Activated naive CD8-positive, alpha-beta T cell (primary cell): Measurements from ENCODE around the gene DACT2.

ENCODE experiments used
- H3K27ac Mint-ChIP-seq: one replicate; pipeline ENCODE4 v1.8.0; 2021; ENCODE audit warnings: mixed read lengths
- H3K27me3 Mint-ChIP-seq: one replicate; pipeline ENCODE4 v1.8.0; 2021; ENCODE audit warnings: mixed read lengths
- H3K36me3 Mint-ChIP-seq: one replicate; pipeline ENCODE4 v1.8.0; 2021; ENCODE audit warnings: mixed read lengths
- H3K4me1 Mint-ChIP-seq: one replicate; pipeline ENCODE4 v1.8.0; 2021; ENCODE audit warnings: low read depth, mixed read lengths
- H3K4me3 Mint-ChIP-seq: one replicate; pipeline ENCODE4 v1.8.0; 2021; ENCODE audit warnings: mild to moderate bottlenecking, mixed read lengths
- H3K9me3 Mint-ChIP-seq: one replicate; pipeline ENCODE4 v1.8.0; 2021; ENCODE audit warnings: low read depth, mixed read lengths

DACT2 gene

GRCh38 chr6:168341280-168341900 lies 21.8 kb upstream of the DACT2 start:
- H3K27ac Mint-ChIP-seq, result no peak overlapping the region
- no peaks in the 10 kb centered on the region for H3K36me3 Mint-ChIP-seq
- no peak overlapping the region for H3K4me3 Mint-ChIP-seq
- H3K9me3 Mint-ChIP-seq, result no peaks in the 10 kb centered on the region
- H3K27me3 Mint-ChIP-seq, result peaks cover 7% of the 10 kb centered on the region
- H3K4me1 Mint-ChIP-seq, result no peaks in the 10 kb centered on the region

DNA sequence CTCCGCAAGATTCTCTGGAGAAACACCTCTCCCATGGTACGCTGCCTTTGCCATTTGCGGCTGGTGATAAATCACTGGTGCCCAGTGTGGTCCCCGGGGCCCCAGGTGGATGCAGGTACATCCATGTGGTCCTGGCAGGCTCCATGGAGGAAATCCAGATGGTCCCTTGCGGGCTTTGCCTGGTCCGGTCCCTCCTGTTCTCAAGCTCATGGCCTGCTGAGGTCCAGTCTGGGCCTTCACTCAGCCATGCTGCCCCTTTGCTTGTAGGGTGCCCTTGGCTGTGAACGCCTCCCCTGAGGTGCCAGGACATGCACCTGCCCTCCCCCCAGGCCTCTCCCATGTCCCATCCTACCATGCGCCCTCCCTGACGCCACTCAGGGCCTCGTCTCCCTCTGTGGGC lies 21.2 kb upstream of the DACT2 start:
- Mint-ChIP-seq H3K27me3 (peaks cover 7% of the 10 kb centered on the region), H3K4me1 (no peaks in the 10 kb centered on the region), H3K9me3 (no peaks in the 10 kb centered on the region), H3K4me3 (no peak overlapping the region), H3K27ac (no peak overlapping the region), H3K36me3 (no peaks in the 10 kb centered on the region)

DNA sequence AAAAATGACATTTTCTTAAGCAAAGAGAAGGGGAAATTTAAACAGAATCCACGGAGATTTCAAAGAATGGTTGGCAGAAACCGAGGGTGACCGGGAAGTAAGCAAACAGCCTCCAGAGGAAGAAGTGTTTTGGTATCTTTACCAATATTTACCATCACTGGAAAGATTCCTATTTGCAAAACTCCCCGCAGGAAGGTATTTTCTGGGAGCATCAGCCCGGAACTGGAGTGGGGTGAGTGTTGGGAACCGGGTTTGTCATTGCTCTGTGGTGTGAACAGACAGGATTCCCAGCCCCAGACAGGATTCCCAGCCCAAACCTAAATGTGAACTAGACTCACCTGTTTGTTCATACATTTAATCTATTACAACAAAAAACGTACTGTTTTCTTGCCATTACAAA lies 19.2 kb upstream of the DACT2 start:
- no peaks in the 10 kb centered on the region for H3K36me3 Mint-ChIP-seq
- no peaks in the 10 kb centered on the region for H3K4me1 Mint-ChIP-seq
- H3K4me3 Mint-ChIP-seq, result no peak overlapping the region
- no peaks in the 10 kb centered on the region for H3K9me3 Mint-ChIP-seq
- no peak overlapping the region for H3K27ac Mint-ChIP-seq
- H3K27me3 Mint-ChIP-seq, result peaks cover 2% of the 10 kb centered on the region

GRCh38 chr6:168336967-168337366 lies 17.4 kb upstream of the DACT2 start:
- Mint-ChIP-seq H3K27ac (no peak overlapping the region), H3K36me3 (no peaks in the 10 kb centered on the region), H3K4me1 (no peaks in the 10 kb centered on the region), H3K27me3 (peaks cover 7% of the 10 kb centered on the region), H3K4me3 (no peak overlapping the region), H3K9me3 (no peaks in the 10 kb centered on the region)

DNA sequence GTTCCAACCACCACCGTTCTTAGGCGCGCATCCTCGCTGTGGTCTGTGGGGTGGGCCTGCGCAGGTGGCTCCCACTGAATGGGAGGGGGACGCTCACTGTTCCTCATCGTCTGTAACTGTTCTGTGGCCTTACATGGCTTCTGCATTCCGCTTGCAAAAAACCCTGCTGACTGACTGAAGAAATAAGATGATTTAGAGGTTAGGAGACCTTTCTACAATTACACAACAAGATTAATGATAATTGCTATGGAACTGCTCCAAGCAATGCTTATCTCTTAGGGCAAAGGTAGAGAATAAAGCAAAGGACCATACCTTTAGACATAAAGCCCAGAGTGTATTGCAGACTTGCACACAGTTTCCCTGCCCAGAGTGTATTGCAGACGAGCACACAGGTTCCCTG lies 14.4 kb upstream of the DACT2 start:
- Mint-ChIP-seq H3K4me3 (no peak overlapping the region), H3K4me1 (no peaks in the 10 kb centered on the region), H3K27ac (no peak overlapping the region), H3K9me3 (no peaks in the 10 kb centered on the region), H3K27me3 (peaks cover 24% of the 10 kb centered on the region), H3K36me3 (no peaks in the 10 kb centered on the region)

DNA sequence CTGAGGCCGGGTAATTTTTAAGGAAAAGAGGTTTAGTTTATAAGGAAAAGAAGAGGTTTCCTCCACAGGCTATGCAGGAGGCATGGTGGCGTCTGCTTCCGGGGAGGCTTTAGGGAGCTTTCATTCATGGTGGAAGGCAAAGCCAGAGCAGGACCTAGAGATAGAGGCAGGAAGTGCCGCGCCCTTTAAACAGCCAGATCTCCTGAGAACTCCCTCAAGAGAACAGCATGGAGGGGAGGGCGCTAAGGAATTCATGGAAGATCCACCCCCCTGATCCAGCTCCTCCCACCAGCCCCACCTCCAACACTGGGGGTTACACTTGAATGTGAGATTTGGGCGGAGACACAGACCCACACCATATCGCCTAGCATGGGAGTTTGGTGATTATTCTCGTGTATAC lies 13.9 kb upstream of the DACT2 start:
- no peaks in the 10 kb centered on the region for H3K9me3 Mint-ChIP-seq
- no peaks in the 10 kb centered on the region for H3K36me3 Mint-ChIP-seq
- peaks cover 24% of the 10 kb centered on the region for H3K27me3 Mint-ChIP-seq
- no peaks in the 10 kb centered on the region for H3K4me1 Mint-ChIP-seq
- H3K27ac Mint-ChIP-seq, result no peak overlapping the region
- H3K4me3 Mint-ChIP-seq, result no peak overlapping the region

DNA sequence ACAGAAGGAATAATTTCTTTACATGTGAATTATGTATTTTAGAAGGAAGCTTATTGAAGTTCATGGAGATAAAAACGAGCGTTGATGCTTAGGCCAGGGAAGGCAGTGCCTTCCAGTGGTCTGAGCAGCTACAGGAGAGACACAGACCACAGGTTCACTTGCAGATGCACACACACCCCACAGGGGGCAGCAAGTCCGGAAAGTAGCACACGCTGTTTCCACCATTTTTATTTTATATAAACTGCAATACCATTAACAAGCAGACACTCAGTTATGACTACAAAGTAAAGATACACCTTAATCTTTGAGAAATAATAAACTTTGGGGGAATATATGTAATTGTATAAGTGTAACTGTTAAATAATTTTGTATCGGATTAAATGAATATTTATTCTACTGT lies 13.5 kb upstream of the DACT2 start:
- peaks cover 24% of the 10 kb centered on the region for H3K27me3 Mint-ChIP-seq
- no peak overlapping the region for H3K27ac Mint-ChIP-seq
- H3K9me3 Mint-ChIP-seq, result no peaks in the 10 kb centered on the region
- no peak overlapping the region for H3K4me3 Mint-ChIP-seq
- H3K4me1 Mint-ChIP-seq, result no peaks in the 10 kb centered on the region
- no peaks in the 10 kb centered on the region for H3K36me3 Mint-ChIP-seq

DNA sequence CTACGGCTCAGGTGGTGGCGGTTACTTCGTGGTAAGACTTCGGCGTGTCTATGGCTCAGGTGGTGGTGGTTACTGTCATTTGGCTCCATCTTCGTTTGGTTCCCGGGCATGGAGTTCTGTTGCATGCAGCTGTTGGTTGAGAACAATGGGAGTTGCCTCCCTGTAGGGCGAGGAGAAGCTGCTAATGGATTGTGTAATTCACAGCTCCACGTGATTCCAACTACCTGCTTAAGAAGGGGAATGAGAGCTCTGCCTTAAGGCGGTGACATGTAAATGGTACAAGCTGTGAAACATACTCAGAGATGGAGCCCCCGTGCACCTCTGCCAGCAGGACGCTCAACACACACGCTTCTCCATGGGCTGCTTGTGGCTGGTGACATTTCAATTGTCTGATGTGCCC lies 12.4 kb upstream of the DACT2 start:
- H3K4me1 Mint-ChIP-seq, result no peaks in the 10 kb centered on the region
- no peak overlapping the region for H3K4me3 Mint-ChIP-seq
- H3K36me3 Mint-ChIP-seq, result no peaks in the 10 kb centered on the region
- H3K9me3 Mint-ChIP-seq, result no peaks in the 10 kb centered on the region
- peaks cover 26% of the 10 kb centered on the region for H3K27me3 Mint-ChIP-seq
- H3K27ac Mint-ChIP-seq, result no peak overlapping the region

DNA sequence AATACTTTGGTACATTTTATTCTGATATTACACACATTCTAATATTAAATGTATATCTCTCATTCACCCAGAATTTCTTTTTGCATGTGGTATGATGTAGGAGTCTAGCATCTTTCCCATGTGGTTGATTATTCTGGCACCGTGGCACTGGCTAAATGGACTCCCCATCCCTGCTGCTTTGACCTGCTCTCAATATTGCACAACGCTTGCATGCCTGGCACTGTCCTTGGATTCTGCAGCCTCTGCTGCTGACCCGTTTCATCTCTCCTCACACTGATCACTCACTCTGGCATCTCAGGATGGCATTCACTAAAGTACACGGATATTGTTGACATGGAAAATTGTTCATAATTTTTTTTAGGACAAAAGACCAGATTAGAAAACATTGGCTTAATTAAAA lies 11.5 kb upstream of the DACT2 start:
- no peaks in the 10 kb centered on the region for H3K36me3 Mint-ChIP-seq
- no peaks in the 10 kb centered on the region for H3K4me1 Mint-ChIP-seq
- no peak overlapping the region for H3K4me3 Mint-ChIP-seq
- H3K9me3 Mint-ChIP-seq, result no peaks in the 10 kb centered on the region
- H3K27me3 Mint-ChIP-seq, result peaks cover 28% of the 10 kb centered on the region
- H3K27ac Mint-ChIP-seq, result no peak overlapping the region

DNA sequence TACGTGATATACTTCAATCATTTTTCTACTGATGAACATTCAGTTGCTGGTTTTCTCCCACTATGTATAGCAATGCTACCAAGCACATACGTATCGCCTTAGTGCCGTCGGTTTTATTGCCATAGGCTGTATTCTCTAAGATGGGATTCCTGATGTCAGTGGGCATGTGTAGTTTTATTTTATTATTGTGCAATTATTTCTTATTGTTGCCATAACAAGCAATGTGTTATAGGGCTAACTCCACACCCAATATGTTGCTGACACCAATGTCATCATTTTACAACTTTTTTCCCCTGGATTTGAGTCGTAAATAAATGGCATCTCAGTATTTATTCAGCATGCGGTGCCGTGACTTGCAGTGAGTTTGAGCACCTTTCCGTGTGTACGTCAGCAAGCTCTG lies 10.8 kb upstream of the DACT2 start:
- no peaks in the 10 kb centered on the region for H3K4me1 Mint-ChIP-seq
- peaks cover 34% of the 10 kb centered on the region for H3K27me3 Mint-ChIP-seq
- H3K27ac Mint-ChIP-seq, result no peak overlapping the region
- H3K4me3 Mint-ChIP-seq, result no peak overlapping the region
- no peaks in the 10 kb centered on the region for H3K36me3 Mint-ChIP-seq
- H3K9me3 Mint-ChIP-seq, result no peaks in the 10 kb centered on the region

DNA sequence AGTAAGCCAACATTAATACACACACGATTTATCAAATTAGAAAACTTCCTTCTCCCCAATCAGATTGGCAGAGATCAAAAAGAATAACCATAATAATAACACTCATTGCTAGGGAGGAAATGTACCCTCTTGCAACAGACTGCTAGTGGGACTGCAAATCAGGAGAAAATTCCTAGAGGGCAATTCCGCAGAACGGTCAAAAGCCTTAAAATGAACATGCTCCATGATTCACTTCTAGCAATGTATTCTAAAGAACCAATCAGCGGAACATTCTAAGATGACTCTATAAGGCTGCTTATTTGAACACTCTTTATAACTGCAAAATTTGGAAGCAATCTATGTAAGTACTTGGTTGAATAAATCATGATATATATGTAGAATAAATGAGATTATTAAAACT lies 8.5 kb upstream of the DACT2 start:
- no peak overlapping the region for H3K27ac Mint-ChIP-seq
- H3K4me1 Mint-ChIP-seq, result no peaks in the 10 kb centered on the region
- no peak overlapping the region for H3K4me3 Mint-ChIP-seq
- no peaks in the 10 kb centered on the region for H3K36me3 Mint-ChIP-seq
- H3K27me3 Mint-ChIP-seq, result peaks cover 37% of the 10 kb centered on the region
- no peaks in the 10 kb centered on the region for H3K9me3 Mint-ChIP-seq

GRCh38 chr6:168326294-168327261 lies 7.0 kb upstream of the DACT2 start:
- H3K4me3 Mint-ChIP-seq, result no peak overlapping the region
- H3K27me3 Mint-ChIP-seq, result peaks cover 33% of the 10 kb centered on the region
- no peaks in the 10 kb centered on the region for H3K36me3 Mint-ChIP-seq
- no peak overlapping the region for H3K27ac Mint-ChIP-seq
- H3K4me1 Mint-ChIP-seq, result no peaks in the 10 kb centered on the region
- H3K9me3 Mint-ChIP-seq, result no peaks in the 10 kb centered on the region

DNA sequence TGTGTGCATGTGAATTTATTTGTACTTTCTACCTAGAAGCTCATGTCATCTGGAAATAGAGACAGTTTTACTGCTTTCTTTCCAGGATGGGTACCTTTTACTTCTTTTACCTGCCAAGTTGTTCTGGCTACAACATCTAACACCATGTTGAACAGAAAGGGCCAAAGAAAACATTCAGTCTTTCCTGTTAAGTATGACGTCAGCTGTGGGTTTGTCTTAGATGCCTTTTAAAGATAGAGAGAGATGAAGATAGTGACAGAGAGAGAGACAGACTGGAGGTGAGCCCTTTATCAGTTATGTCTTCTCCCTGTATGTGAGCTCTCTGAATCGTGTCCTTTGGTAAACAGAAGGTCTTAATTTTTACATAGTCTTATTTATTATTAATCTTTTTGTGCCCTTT lies 3.4 kb upstream of the DACT2 start:
- H3K27me3 Mint-ChIP-seq, result peaks cover 36% of the 10 kb centered on the region
- no peak overlapping the region for H3K4me3 Mint-ChIP-seq
- H3K9me3 Mint-ChIP-seq, result peaks cover 4% of the 10 kb centered on the region
- no peaks in the 10 kb centered on the region for H3K36me3 Mint-ChIP-seq
- H3K27ac Mint-ChIP-seq, result no peak overlapping the region
- no peaks in the 10 kb centered on the region for H3K4me1 Mint-ChIP-seq

DNA sequence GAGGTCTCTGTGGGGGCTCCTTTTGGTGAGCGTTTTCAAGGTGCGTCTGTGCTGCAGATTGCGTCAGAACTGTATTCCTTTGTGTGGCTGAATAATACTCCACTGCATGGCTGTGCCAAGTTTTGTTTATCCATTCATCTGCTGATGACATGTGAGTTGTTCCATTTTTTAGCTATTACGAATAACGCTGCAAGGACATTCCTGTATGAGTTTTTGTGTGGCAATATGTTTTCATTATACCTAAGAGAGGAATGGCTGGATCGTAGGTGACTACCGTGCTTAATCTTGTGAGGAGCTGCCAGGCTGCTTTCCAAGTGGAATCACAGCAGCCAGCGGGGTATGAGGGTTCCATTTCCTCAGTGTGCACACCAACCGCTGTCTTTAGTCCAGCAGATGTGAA lies 1.1 kb upstream of the DACT2 start:
- H3K9me3 Mint-ChIP-seq, result peaks cover 4% of the 10 kb centered on the region
- H3K27me3 Mint-ChIP-seq, result peaks cover 28% of the 10 kb centered on the region
- no peaks in the 10 kb centered on the region for H3K36me3 Mint-ChIP-seq

DNA sequence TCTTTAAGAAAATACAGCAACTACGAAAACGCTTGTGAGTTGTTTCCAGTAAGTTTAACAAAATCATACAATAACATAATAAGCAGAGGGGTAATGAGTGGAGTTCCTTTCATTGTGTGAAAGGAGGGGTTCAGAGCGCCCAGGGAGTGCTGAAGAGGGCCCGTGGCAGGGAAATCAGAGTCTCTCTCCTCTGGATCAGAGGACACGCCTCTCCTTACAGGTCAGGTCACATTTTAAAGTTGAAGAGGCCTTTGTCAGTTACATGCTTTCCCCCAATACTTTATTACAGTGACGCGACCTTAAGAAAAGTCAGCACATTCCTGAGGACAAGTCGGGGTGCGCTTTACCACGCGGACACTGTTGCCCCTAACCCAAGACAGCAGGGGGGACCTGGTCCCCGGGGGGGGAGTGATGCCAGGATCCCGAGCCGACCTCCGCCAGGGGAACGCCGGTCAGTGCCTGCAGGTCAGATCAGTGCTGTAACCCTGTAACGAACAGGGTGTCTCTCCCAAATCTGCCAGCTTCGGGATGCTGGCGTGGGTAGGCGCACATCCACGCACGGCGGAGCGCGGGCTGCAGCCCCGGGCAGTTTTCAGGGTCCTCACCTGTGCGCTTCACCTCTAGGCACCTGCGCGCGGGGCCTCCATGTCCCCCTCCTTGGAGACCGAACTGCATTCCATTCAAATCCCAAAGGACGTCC lies 848 bp downstream of the DACT2 start:
- Mint-ChIP-seq H3K9me3 (peaks cover 4% of the 10 kb centered on the region), H3K27me3 (peaks cover 24% of the 10 kb centered on the region), H3K4me1 (no peaks in the 10 kb centered on the region), H3K36me3 (no peaks in the 10 kb centered on the region), H3K27ac (no peak overlapping the region), H3K4me3 (no peak overlapping the region)

More for the DNA sequence above, 1.1 kb upstream of the DACT2 start:
- Mint-ChIP-seq H3K27ac (no peak overlapping the region), H3K4me3 (no peak overlapping the region), H3K4me1 (no peaks in the 10 kb centered on the region)
